K562 (cell line): ENCODE measurements around the gene GABRA1. TPM values are rescaled to one million over a fixed set of nuclear protein-coding genes. Genes with fewer than 3 reads are reported as not detected.

Experiments
- ATAC-seq: fragments of 200-7000 bp; cut with Tn5 transposase; 3 replicates; pipeline ENCODE4 v1.9.1; 2020; ENCODE audit warnings: moderate library complexity
- BruUV-seq: library from RNA; stranded (reverse); fragments of 400-500 nt; replicated peaks from 2 replicates; lab custom pipeline; 2021; lab: Mats Ljungman, UMichigan
- CTCF ChIA-PET: fragments of 300-600 bp; formaldehyde crosslinking; extraction: SDS; loops from one replicate; lab custom pipeline; 2021; ENCODE audit warnings: low intra/inter-chr PET ratio; lab: Yijun Ruan, JAX
- POLR2A ChIA-PET: fragments of 300-600, 350-650 bp; sonication (Branson Sonifier 250); formaldehyde crosslinking; extraction: SDS; loops from one replicate; lab custom pipeline; 2021; ENCODE audit warnings: antibody characterized with exemption, inconsistent platforms; lab: Yijun Ruan, JAX
- DNase-seq, 4 experiments: peaks; one replicate each; pipeline versions ENCODE4 v3.0.0 to v3.0.0-alpha.2; 2011 to 2018; ENCODE audit warnings: low spot score in 3 of 4, mixed read lengths in 3 of 4; ENCODE audit errors: extremely low read depth in 1 of 4
- FAIRE-seq: peaks from 2 replicates; lab custom pipeline; 2011; peaks lifted over from hg19 to GRCh38; lab: Jason Lieb, UNC
- H2AFZ ChIP-seq: 2 replicates; pipeline ENCODE4 v1.6.0; 2011; ENCODE audit warnings: low read depth, low read length, control low read depth, inconsistent platforms
- H3K27ac ChIP-seq: fragments of 200-600 bp; 3 replicates; pipeline ENCODE4 v1.8.0; 2011; ENCODE audit warnings: low read depth, mild to moderate bottlenecking, control low read depth, inconsistent platforms, low read length, moderate library complexity, mixed read lengths; ENCODE audit errors: extremely low read depth
- H3K27me3 ChIP-seq, 2 experiments: fragments of 300-600 bp in 1 of 2; 2 replicates in 1 of 2; 3 replicates in 1 of 2; pipeline versions ENCODE4 v1.6.0 to v1.8.0; 2011; ENCODE audit warnings: inconsistent platforms in 2 of 2, low read length in 2 of 2, mild to moderate bottlenecking in 1 of 2, mixed read lengths in 1 of 2, moderate library complexity in 1 of 2; ENCODE audit not compliant: control insufficient read depth in 2 of 2, insufficient read depth in 2 of 2
- H3K36me3 ChIP-seq: fragments of 300-600 bp; 3 replicates; pipeline ENCODE4 v1.8.0; 2011; ENCODE audit warnings: mild to moderate bottlenecking, low read length, inconsistent platforms; ENCODE audit not compliant: control insufficient read depth, insufficient read depth
- H3K4me1 ChIP-seq, 2 experiments: fragments of 200-600 bp in 1 of 2; replicated peaks in 1 of 2; 2 replicates in 1 of 2; 3 replicates in 1 of 2; pipeline versions ENCODE4 v1.5.1 to v1.8.0; 2011; ENCODE audit warnings: inconsistent platforms in 2 of 2, low read length in 2 of 2, mild to moderate bottlenecking in 1 of 2, mixed read lengths in 1 of 2, moderate library complexity in 1 of 2; ENCODE audit not compliant: control insufficient read depth in 2 of 2, insufficient read depth in 2 of 2
- H3K4me2 ChIP-seq: 2 replicates; pipeline ENCODE4 v1.6.1; 2011; ENCODE audit warnings: low read length, control low read depth, inconsistent platforms, mixed read lengths; ENCODE audit not compliant: insufficient read depth
- H3K4me3 ChIP-seq: fragments of 200-600 bp; sonication (generic), shearing (Covaris generic); 2 replicates; pipeline ENCODE4 v1.5.1; 2016; ENCODE audit warnings: control low read depth, inconsistent platforms
- H3K79me2 ChIP-seq: fragments of 200-600 bp; 3 replicates; pipeline ENCODE4 v1.8.0; 2011; ENCODE audit warnings: low read length, inconsistent platforms; ENCODE audit not compliant: control insufficient read depth, insufficient read depth
- H3K9ac ChIP-seq, 2 experiments: 2 replicates each; pipeline versions ENCODE4 v1.6.0 to v1.6.1; 2011; ENCODE audit warnings: low read depth in 2 of 2, low read length in 2 of 2, control low read depth in 1 of 2, inconsistent platforms in 1 of 2, mild to moderate bottlenecking in 1 of 2, mixed read lengths in 1 of 2; ENCODE audit not compliant: insufficient read depth in 1 of 2
- H3K9me1 ChIP-seq: one replicate; pipeline ENCODE4 v1.6.0; 2011; ENCODE audit warnings: inconsistent platforms, mild to moderate bottlenecking, low read length, moderate library complexity; ENCODE audit not compliant: control insufficient read depth, insufficient read depth
- H3K9me3 ChIP-seq: replicated peaks from 2 replicates; pipeline ENCODE4 v1.5.1; 2011; ENCODE audit warnings: low read depth, low read length, inconsistent platforms; ENCODE audit not compliant: control insufficient read depth, insufficient read depth
- H4K20me1 ChIP-seq: replicated peaks from 2 replicates; pipeline ENCODE4 v1.6.1; 2011; ENCODE audit warnings: low read length, inconsistent platforms, mixed read lengths; ENCODE audit not compliant: control insufficient read depth, insufficient read depth
- ARHGAP35 ChIP-seq: fragments of 450-650 bp; IDR thresholded peaks from 2 replicates; pipeline ENCODE4 v1.6.1; 2018; ENCODE audit not compliant: partially characterized antibody
- GTF2F1 ChIP-seq: IDR thresholded peaks from 2 replicates; pipeline ENCODE4 v1.6.1; 2011; ENCODE audit warnings: low read depth, low read length, improper control_type of control experiment
- KLF13 ChIP-seq: fragments of 450-650 bp; IDR thresholded peaks from 2 replicates; pipeline ENCODE4 v1.6.1; 2016; ENCODE audit warnings: missing genetic modification characterization, low read depth, mild to moderate bottlenecking, missing compliant biosample characterization, moderate library complexity, borderline replicate concordance
- MAFK ChIP-seq: IDR thresholded peaks from 2 replicates; pipeline ENCODE4 v1.6.1; 2011; ENCODE audit warnings: low read length, improper control_type of control experiment
- MBD2 ChIP-seq: sonication (generic); IDR thresholded peaks from 2 replicates; pipeline ENCODE4 v1.6.1; 2016; ENCODE audit warnings: low read depth, borderline replicate concordance
- MEIS2 ChIP-seq: fragments of 450-650 bp; IDR thresholded peaks from 2 replicates; pipeline ENCODE4 v1.6.1; 2014; ENCODE audit warnings: mild to moderate bottlenecking; ENCODE audit not compliant: partially characterized antibody
- PHB ChIP-seq: fragments of 250-450 bp; sonication (Bioruptor Pico); IDR thresholded peaks from 2 replicates; pipeline ENCODE4 v1.5.0; 2021
- PTTG1 ChIP-seq: fragments of 450-650 bp; IDR thresholded peaks from 2 replicates; pipeline ENCODE4 v1.6.1; 2016; ENCODE audit warnings: low read depth, mild to moderate bottlenecking, missing genetic modification characterization, missing compliant biosample characterization
- RFX5 ChIP-seq: IDR thresholded peaks from 2 replicates; pipeline ENCODE4 v1.6.1; 2011; ENCODE audit warnings: low read depth, mild to moderate bottlenecking, improper control_type of control experiment, low read length
- SMARCC2 ChIP-seq: fragments of 450-650 bp; IDR thresholded peaks from 2 replicates; pipeline ENCODE4 v1.6.1; 2017; ENCODE audit warnings: antibody characterized with exemption, moderate library complexity, mild to moderate bottlenecking, low read depth
- SMC3 ChIP-seq: conservative IDR thresholded peaks from 2 replicates; pipeline ENCODE4 v1.6.1; 2011; ENCODE audit warnings: low read depth, low read length, improper control_type of control experiment; ENCODE audit not compliant: insufficient read depth
- ZBTB8A ChIP-seq: fragments of 450-650 bp; IDR thresholded peaks from 2 replicates; pipeline ENCODE4 v1.6.1; 2018; ENCODE audit warnings: mild to moderate bottlenecking, moderate library complexity; ENCODE audit not compliant: partially characterized antibody
- ZFP1 ChIP-seq: fragments of 450-650 bp; formaldehyde crosslinking; IDR thresholded peaks from 2 replicates; pipeline ENCODE4 v1.4.0; 2020; ENCODE audit warnings: mild to moderate bottlenecking, mixed read lengths
- ZFX ChIP-seq: sonication (generic); formaldehyde crosslinking; IDR thresholded peaks from 2 replicates; pipeline ENCODE4 v1.8.0; 2022; ENCODE audit warnings: mild to moderate bottlenecking, missing genetic modification reagents, moderate library complexity
- ZNF253 ChIP-seq: fragments of 250-450 bp; sonication (Bioruptor Pico); conservative IDR thresholded peaks from 2 replicates; pipeline ENCODE4 v1.6.1; 2021; ENCODE audit warnings: mild to moderate bottlenecking
- ZNF436 ChIP-seq: fragments of 250-450, 450-650 bp; sonication (Bioruptor Pico); formaldehyde crosslinking; IDR thresholded peaks from 2 replicates; pipeline ENCODE4 v1.7.0; 2020; ENCODE audit warnings: mild to moderate bottlenecking
- ZNF561 ChIP-seq: fragments of 450-650 bp; formaldehyde crosslinking; conservative IDR thresholded peaks from 2 replicates; pipeline ENCODE4 v1.4.0; 2020; ENCODE audit warnings: mild to moderate bottlenecking, moderate library complexity
- WGBS: fragments of 100-300 bp; shearing (Covaris generic); methylation state at CpG from one replicate; pipeline ENCODE4 v1.1.6; 2016; ENCODE audit warnings: low coverage, mixed read lengths; ENCODE audit not compliant: insufficient coverage; ENCODE audit errors: missing lambda C conversion rate; 5-methylcytosine and 5-hydroxymethylcytosine counted together
- in situ Hi-C: fragments of 300-500 bp; cut with MboI; formaldehyde crosslinking; loops from 4 replicates; pipeline ENCODE4 v1.15.0; 2018; ENCODE audit warnings: inconsistent platforms, mixed read lengths
- intact Hi-C: fragments of 100-400 bp; cut with micrococcal nuclease; formaldehyde crosslinking; loops from 2 replicates; pipeline ENCODE4 v1.14.2; 2022
- polyA plus RNA-seq, 8 experiments: library from polyadenylated mRNA; depleted of rRNA in 4 of 8; stranded (reverse) in 5 of 8; unstranded in 3 of 8; fragments of >200 nt; fragmentation: Nextera tagmentation in 2 of 8; fragmentation: Illumina TruSeq in 1 of 8; extraction: Ambion mirVana in 2 of 8; extraction: Trizol in 1 of 8; gene quantifications; 2 replicates each; pipeline versions ENCODE4 v1.2.1 to v1.2.3, GENCODE V29; 2011 to 2014; ENCODE audit warnings: inconsistent platforms in 1 of 8, missing spikeins in 1 of 8
- total RNA-seq, 7 experiments: library from RNA; depleted of rRNA in 6 of 7; stranded (reverse); fragments of >200 nt in 6 of 7; fragmentation: Illumina TruSeq in 2 of 7; extraction: Trizol in 2 of 7; gene quantifications; 2 replicates each; pipeline versions ENCODE4 v1.2.1 to v1.2.3, GENCODE V29; 2011 to 2021; ENCODE audit warnings: low replicate concordance in 1 of 7

The GABRA1 gene
- total and polyA plus RNA-seq, 9 of the 15 experiments (the other 6 are each of a cell fraction or from before 2014, with no cell fraction given), result 0.07 TPM; not detected in 8

- ChIA-PET POLR2A (no interaction called here), CTCF (no interaction called here)
- 8% methylated on average over 1 of the region's 1 CpG for WGBS
- no peak overlapping the region for H2AFZ ChIP-seq
- no peaks in the 10 kb centered on the region for H3K4me1 ChIP-seq
- FAIRE-seq (no peak), DNase-seq (no peak), ATAC-seq (no peak)
- intact Hi-C loops, result no loop called here
- BruUV-seq, result no TSS peak
- in situ Hi-C loops, result no loop called here
- no peaks in the 10 kb centered on the region for H3K9me1 ChIP-seq
- no peak overlapping the region for H3K4me2 ChIP-seq
- H4K20me1 ChIP-seq, result no peaks in the 10 kb centered on the region
- no peaks in the 10 kb centered on the region for H3K79me2 ChIP-seq
- TF ChIP-seq ZFX (CRISPR knock-in tag), result no peak
- TF ChIP-seq MAFK, result no peak
- H3K9ac ChIP-seq, result no peak overlapping the region
- H3K9me3 ChIP-seq, result no peaks in the 10 kb centered on the region
- no peak overlapping the region for H3K27ac ChIP-seq
- no peaks in the 10 kb centered on the region for H3K27me3 ChIP-seq
- no peaks in the 10 kb centered on the region for H3K36me3 ChIP-seq
- no peak overlapping the region for H3K4me3 ChIP-seq
Observed at GRCh38 chr5:161900981-161901380, 53.1 kb downstream of the GABRA1 start.

- ChIA-PET CTCF (no interaction called here), POLR2A (no interaction called here)
- H3K79me2 ChIP-seq, result no peaks in the 10 kb centered on the region
- H3K4me3 ChIP-seq, result no peak overlapping the region
- H3K27ac ChIP-seq, result no peak overlapping the region
- H4K20me1 ChIP-seq, result no peaks in the 10 kb centered on the region
- in situ Hi-C loops (no loop called here), intact Hi-C loops (no loop called here)
- no peak overlapping the region for H3K4me2 ChIP-seq
- no peak overlapping the region for H3K9ac ChIP-seq
- FAIRE-seq, result no peak
- H3K36me3 ChIP-seq, result no peaks in the 10 kb centered on the region
- no peaks in the 10 kb centered on the region for H3K9me3 ChIP-seq
- no peak for ATAC-seq
- 10% methylated on average over 1 of the region's 1 CpG for WGBS
- H3K9me1 ChIP-seq, result no peaks in the 10 kb centered on the region
- no TSS peak for BruUV-seq
- no peak overlapping the region for H2AFZ ChIP-seq
- no peaks in the 10 kb centered on the region for H3K27me3 ChIP-seq
- TF ChIP-seq ZNF561 (CRISPR knock-in tag) (no peak), RFX5 (no peak), PHB (CRISPR knock-in tag) (no peak), ZNF436 (CRISPR knock-in tag) (no peak), ARHGAP35 (no peak), SMARCC2 (no peak), ZFP1 (CRISPR knock-in tag) (no peak), KLF13 (tag) (no peak), PTTG1 (tag) (no peak), ZNF253 (no peak), MEIS2 (no peak), ZBTB8A (no peak), SMC3 (no peak), GTF2F1 (no peak), MBD2 (no peak)
- TF ChIP-seq, all 486 proteins: peak for 0
- H3K4me1 ChIP-seq, result no peaks in the 10 kb centered on the region
- DNase-seq, result no peak
Observed at GRCh38 chr5:161921781-161922180, 73.9 kb downstream of the GABRA1 start.
